Ishikawa (cell line): ENCODE results near the gene GZF1.

Experiments
- CEBPB ChIP-seq: IDR thresholded peaks from 2 replicates; pipeline ENCODE4 v1.6.1; 2012
- RAD21 ChIP-seq: IDR thresholded peaks from 2 replicates; pipeline ENCODE4 v1.6.1; 2012; ENCODE audit warnings: low read depth
- REST ChIP-seq: IDR thresholded peaks from 2 replicates; pipeline ENCODE4 v1.6.1; 2012; ENCODE audit warnings: low read depth, mild to moderate bottlenecking
- TEAD4 ChIP-seq: IDR thresholded peaks from 2 replicates; pipeline ENCODE4 v1.6.1; 2012
- ZBTB7A ChIP-seq: IDR thresholded peaks from 2 replicates; pipeline ENCODE4 v1.6.1; 2012; ENCODE audit warnings: low read depth

GRCh38 chr20:23334111-23334510, 27.9 kb upstream of the GZF1 start:
- TF ChIP-seq REST (no peak), ZBTB7A (no peak), RAD21 (no peak), CEBPB (no peak), TEAD4 (no peak)
